K562 (cell line): ENCODE results near the gene SPATA21. TPM values are rescaled to one million over a fixed set of nuclear protein-coding genes. Genes with fewer than 3 reads are reported as not detected.

Experiments
- ADNP ChIP-seq: fragments of 200-800 bp; sonication (Bioruptor generic); IDR thresholded peaks from 2 replicates; pipeline ENCODE4 v1.6.1; 2016; ENCODE audit warnings: missing genetic modification characterization, missing compliant biosample characterization
- E2F3 ChIP-seq: fragments of 250-450 bp; sonication (Bioruptor Pico); IDR thresholded peaks from 2 replicates; pipeline ENCODE4 v1.4.0; 2020; ENCODE audit warnings: mild to moderate bottlenecking
- FIP1L1 ChIP-seq: fragments of 200-400 bp; formaldehyde crosslinking; IDR thresholded peaks from 2 replicates; pipeline ENCODE4 v1.6.1; 2018; ENCODE audit warnings: mild to moderate bottlenecking, low read depth, low read length; ENCODE audit not compliant: poor library complexity, severe bottlenecking
- GMEB1 ChIP-seq: fragments of 250-450 bp; sonication (Bioruptor Pico); IDR thresholded peaks from 2 replicates; pipeline ENCODE4 v1.4.0; 2020; ENCODE audit warnings: mild to moderate bottlenecking
- GTF2F1 ChIP-seq: IDR thresholded peaks from 2 replicates; pipeline ENCODE4 v1.6.1; 2011; ENCODE audit warnings: low read depth, low read length, improper control_type of control experiment
- KLF1 ChIP-seq: fragments of 450-650 bp; IDR thresholded peaks from 2 replicates; pipeline ENCODE4 v1.6.1; 2016; ENCODE audit warnings: missing genetic modification characterization, missing compliant biosample characterization
- NCOR1 ChIP-seq: fragments of 450-650 bp; IDR thresholded peaks from 2 replicates; pipeline ENCODE4 v1.6.1; 2016; ENCODE audit warnings: mild to moderate bottlenecking, moderate library complexity
- NR2F6 ChIP-seq: fragments of 450-650 bp; formaldehyde crosslinking; IDR thresholded peaks from 2 replicates; pipeline ENCODE4 v1.4.0; 2020; ENCODE audit warnings: mild to moderate bottlenecking
- PCBP1 ChIP-seq: fragments of 200-400 bp; formaldehyde crosslinking; IDR thresholded peaks from 2 replicates; pipeline ENCODE4 v1.6.1; 2018; ENCODE audit warnings: mild to moderate bottlenecking, low read depth, low read length; ENCODE audit not compliant: poor library complexity, severe bottlenecking
- SPI1 ChIP-seq: IDR thresholded peaks from 2 replicates; pipeline ENCODE4 v1.6.1; 2011; ENCODE audit warnings: low read depth, low read length, control low read depth, borderline replicate concordance
- STAT5A ChIP-seq: IDR thresholded peaks from 2 replicates; pipeline ENCODE4 v1.6.1; 2012; ENCODE audit warnings: low read length, inconsistent platforms, borderline replicate concordance
- TAF7 ChIP-seq: fragments of 450-650 bp; IDR thresholded peaks from 2 replicates; pipeline ENCODE4 v1.6.1; 2016; ENCODE audit warnings: missing genetic modification characterization, missing compliant biosample characterization
- polyA plus RNA-seq, 8 experiments: library from polyadenylated mRNA; depleted of rRNA in 4 of 8; stranded (reverse) in 5 of 8; unstranded in 3 of 8; fragments of >200 nt; fragmentation: Nextera tagmentation in 2 of 8; fragmentation: Illumina TruSeq in 1 of 8; extraction: Ambion mirVana in 2 of 8; extraction: Trizol in 1 of 8; gene quantifications; 2 replicates each; pipeline versions ENCODE4 v1.2.1 to v1.2.3, GENCODE V29; 2011 to 2014; ENCODE audit warnings: inconsistent platforms in 1 of 8, missing spikeins in 1 of 8
- total RNA-seq, 7 experiments: library from RNA; depleted of rRNA in 6 of 7; stranded (reverse); fragments of >200 nt in 6 of 7; fragmentation: Illumina TruSeq in 2 of 7; extraction: Trizol in 2 of 7; gene quantifications; 2 replicates each; pipeline versions ENCODE4 v1.2.1 to v1.2.3, GENCODE V29; 2011 to 2021; ENCODE audit warnings: low replicate concordance in 1 of 7
- TF ChIP-seq, protein P1 (sequence below): fragments of 450-650 bp; IDR thresholded peaks from 2 replicates; pipeline ENCODE4 v1.6.1; 2016; ENCODE audit warnings: mild to moderate bottlenecking
- TF ChIP-seq, protein P2 (sequence below): fragments of 250-450 bp; sonication (Bioruptor Pico); IDR thresholded peaks from 2 replicates; pipeline ENCODE4 v1.5.0; 2021; ENCODE audit warnings: mild to moderate bottlenecking, borderline replicate concordance
- TF ChIP-seq, protein P3 (sequence below): fragments of 200-400 bp; formaldehyde crosslinking; IDR thresholded peaks from 2 replicates; pipeline ENCODE4 v1.6.1; 2017; ENCODE audit warnings: mild to moderate bottlenecking, low read depth, low read length, moderate library complexity
- TF ChIP-seq, protein P4 (sequence below): sonication (generic); formaldehyde crosslinking; IDR thresholded peaks from 2 replicates; pipeline ENCODE4 v1.8.1; 2023; ENCODE audit warnings: mild to moderate bottlenecking, missing genetic modification reagents

Gene SPATA21
- total and polyA plus RNA-seq, 9 of the 15 experiments (the other 6 are each of a cell fraction or from before 2014, with no cell fraction given) = 0.10 to 0.36 (median 0.13) TPM; not detected in 3

DNA sequence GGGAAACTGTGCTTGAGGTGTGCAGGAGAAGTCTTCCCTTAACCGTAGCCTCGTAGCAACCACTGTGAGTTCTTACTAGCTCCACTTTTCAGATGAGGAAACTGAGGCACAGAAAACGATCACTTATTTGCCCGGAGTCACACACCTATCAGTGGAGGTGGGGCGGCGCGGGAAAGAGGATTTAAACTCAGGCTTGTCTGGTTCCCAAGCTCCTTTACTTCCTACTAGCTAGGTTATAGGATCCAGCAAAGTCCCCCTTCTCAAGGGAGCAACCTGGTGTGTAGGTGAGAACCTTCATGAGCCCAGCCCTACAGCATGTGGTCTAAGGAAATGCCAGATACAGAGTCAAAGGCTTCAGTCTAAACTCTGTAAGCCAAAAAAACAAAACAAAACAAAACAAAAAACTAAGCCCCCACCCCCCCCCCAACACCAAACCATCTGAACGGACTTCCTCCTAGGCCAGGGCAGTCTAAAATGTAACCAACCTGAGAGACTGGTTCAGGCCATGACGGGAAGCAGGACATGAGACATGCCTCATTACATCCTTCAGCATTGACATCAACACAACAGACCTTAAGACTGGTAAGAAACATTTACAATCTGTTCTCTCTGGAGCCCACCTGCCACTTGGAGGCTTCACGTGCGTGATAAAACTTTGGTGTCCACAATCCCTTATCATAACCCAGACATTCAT is 84.2 kb downstream of the SPATA21 start (continued):
- TF ChIP-seq, protein P1, sequence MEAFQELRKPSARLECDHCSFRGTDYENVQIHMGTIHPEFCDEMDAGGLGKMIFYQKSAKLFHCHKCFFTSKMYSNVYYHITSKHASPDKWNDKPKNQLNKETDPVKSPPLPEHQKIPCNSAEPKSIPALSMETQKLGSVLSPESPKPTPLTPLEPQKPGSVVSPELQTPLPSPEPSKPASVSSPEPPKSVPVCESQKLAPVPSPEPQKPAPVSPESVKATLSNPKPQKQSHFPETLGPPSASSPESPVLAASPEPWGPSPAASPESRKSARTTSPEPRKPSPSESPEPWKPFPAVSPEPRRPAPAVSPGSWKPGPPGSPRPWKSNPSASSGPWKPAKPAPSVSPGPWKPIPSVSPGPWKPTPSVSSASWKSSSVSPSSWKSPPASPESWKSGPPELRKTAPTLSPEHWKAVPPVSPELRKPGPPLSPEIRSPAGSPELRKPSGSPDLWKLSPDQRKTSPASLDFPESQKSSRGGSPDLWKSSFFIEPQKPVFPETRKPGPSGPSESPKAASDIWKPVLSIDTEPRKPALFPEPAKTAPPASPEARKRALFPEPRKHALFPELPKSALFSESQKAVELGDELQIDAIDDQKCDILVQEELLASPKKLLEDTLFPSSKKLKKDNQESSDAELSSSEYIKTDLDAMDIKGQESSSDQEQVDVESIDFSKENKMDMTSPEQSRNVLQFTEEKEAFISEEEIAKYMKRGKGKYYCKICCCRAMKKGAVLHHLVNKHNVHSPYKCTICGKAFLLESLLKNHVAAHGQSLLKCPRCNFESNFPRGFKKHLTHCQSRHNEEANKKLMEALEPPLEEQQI = no peak
- TF ChIP-seq TAF7 (tag) (no peak), NR2F6 (no peak), SPI1 (peak; percentile 36; the same call in 1 of the 2 replicates), NCOR1 (no peak), FIP1L1 (no peak), GTF2F1 (no peak), E2F3 (CRISPR knock-in tag) (no peak), KLF1 (no peak), GMEB1 (no peak), ADNP (no peak), STAT5A (no peak), PCBP1 (no peak)
- TF ChIP-seq, protein P2, sequence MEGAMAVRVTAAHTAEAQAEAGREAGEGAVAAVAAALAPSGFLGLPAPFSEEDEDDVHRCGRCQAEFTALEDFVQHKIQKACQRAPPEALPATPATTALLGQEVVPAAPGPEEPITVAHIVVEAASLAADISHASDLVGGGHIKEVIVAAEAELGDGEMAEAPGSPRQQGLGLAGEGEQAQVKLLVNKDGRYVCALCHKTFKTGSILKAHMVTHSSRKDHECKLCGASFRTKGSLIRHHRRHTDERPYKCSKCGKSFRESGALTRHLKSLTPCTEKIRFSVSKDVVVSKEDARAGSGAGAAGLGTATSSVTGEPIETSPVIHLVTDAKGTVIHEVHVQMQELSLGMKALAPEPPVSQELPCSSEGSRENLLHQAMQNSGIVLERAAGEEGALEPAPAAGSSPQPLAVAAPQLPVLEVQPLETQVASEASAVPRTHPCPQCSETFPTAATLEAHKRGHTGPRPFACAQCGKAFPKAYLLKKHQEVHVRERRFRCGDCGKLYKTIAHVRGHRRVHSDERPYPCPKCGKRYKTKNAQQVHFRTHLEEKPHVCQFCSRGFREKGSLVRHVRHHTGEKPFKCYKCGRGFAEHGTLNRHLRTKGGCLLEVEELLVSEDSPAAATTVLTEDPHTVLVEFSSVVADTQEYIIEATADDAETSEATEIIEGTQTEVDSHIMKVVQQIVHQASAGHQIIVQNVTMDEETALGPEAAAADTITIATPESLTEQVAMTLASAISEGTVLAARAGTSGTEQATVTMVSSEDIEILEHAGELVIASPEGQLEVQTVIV (CRISPR knock-in tag) = no peak
- TF ChIP-seq, protein P3, sequence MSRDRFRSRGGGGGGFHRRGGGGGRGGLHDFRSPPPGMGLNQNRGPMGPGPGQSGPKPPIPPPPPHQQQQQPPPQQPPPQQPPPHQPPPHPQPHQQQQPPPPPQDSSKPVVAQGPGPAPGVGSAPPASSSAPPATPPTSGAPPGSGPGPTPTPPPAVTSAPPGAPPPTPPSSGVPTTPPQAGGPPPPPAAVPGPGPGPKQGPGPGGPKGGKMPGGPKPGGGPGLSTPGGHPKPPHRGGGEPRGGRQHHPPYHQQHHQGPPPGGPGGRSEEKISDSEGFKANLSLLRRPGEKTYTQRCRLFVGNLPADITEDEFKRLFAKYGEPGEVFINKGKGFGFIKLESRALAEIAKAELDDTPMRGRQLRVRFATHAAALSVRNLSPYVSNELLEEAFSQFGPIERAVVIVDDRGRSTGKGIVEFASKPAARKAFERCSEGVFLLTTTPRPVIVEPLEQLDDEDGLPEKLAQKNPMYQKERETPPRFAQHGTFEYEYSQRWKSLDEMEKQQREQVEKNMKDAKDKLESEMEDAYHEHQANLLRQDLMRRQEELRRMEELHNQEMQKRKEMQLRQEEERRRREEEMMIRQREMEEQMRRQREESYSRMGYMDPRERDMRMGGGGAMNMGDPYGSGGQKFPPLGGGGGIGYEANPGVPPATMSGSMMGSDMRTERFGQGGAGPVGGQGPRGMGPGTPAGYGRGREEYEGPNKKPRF = no peak
- TF ChIP-seq, protein P4, sequence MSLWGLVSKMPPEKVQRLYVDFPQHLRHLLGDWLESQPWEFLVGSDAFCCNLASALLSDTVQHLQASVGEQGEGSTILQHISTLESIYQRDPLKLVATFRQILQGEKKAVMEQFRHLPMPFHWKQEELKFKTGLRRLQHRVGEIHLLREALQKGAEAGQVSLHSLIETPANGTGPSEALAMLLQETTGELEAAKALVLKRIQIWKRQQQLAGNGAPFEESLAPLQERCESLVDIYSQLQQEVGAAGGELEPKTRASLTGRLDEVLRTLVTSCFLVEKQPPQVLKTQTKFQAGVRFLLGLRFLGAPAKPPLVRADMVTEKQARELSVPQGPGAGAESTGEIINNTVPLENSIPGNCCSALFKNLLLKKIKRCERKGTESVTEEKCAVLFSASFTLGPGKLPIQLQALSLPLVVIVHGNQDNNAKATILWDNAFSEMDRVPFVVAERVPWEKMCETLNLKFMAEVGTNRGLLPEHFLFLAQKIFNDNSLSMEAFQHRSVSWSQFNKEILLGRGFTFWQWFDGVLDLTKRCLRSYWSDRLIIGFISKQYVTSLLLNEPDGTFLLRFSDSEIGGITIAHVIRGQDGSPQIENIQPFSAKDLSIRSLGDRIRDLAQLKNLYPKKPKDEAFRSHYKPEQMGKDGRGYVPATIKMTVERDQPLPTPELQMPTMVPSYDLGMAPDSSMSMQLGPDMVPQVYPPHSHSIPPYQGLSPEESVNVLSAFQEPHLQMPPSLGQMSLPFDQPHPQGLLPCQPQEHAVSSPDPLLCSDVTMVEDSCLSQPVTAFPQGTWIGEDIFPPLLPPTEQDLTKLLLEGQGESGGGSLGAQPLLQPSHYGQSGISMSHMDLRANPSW (CRISPR knock-in tag) = no peak
